HepG2 (cell line): Measurements from ENCODE around the gene NSD2. TPM values are rescaled to one million over a fixed set of nuclear protein-coding genes. Genes with fewer than 3 reads are reported as not detected.

Experiments used
- DR1 ChIP-seq: sonication (generic); formaldehyde crosslinking; IDR thresholded peaks from 2 replicates; pipeline ENCODE4 v1.8.0; 2021; ENCODE audit warnings: mild to moderate bottlenecking, missing genetic modification reagents, inconsistent platforms
- HMG20A ChIP-seq: IDR thresholded peaks from 2 replicates; pipeline ENCODE4 v1.6.1; 2016; ENCODE audit warnings: borderline replicate concordance
- MEIS2 ChIP-seq: sonication (generic); formaldehyde crosslinking; IDR thresholded peaks from 2 replicates; pipeline ENCODE4 v1.9.0; 2021; ENCODE audit warnings: mild to moderate bottlenecking, missing genetic modification reagents
- PHF20 ChIP-seq: sonication (generic); formaldehyde crosslinking; IDR thresholded peaks from 2 replicates; pipeline ENCODE4 v1.5.0; 2020; ENCODE audit warnings: mild to moderate bottlenecking, missing genetic modification reagents
- PITX1 ChIP-seq: sonication (generic); formaldehyde crosslinking; IDR thresholded peaks from 2 replicates; pipeline ENCODE4 v1.5.1; 2020; ENCODE audit warnings: mild to moderate bottlenecking, missing genetic modification reagents
- ZNF224 ChIP-seq: sonication (generic); formaldehyde crosslinking; IDR thresholded peaks from 2 replicates; pipeline ENCODE4 v1.5.0; 2020; ENCODE audit warnings: mild to moderate bottlenecking, missing genetic modification reagents
- ZNF296 ChIP-seq: sonication (generic); formaldehyde crosslinking; conservative IDR thresholded peaks from 2 replicates; pipeline ENCODE4 v1.5.0; 2020; ENCODE audit warnings: mild to moderate bottlenecking, missing genetic modification reagents
- ZNF839 ChIP-seq: sonication (generic); formaldehyde crosslinking; IDR thresholded peaks from 2 replicates; pipeline ENCODE4 v1.4.0; 2020; ENCODE audit warnings: missing genetic modification reagents, mild to moderate bottlenecking, borderline replicate concordance
- polyA plus RNA-seq, 8 experiments: library from polyadenylated mRNA; depleted of rRNA in 3 of 8; stranded (reverse) in 7 of 8; unstranded in 1 of 8; fragments of >200 nt; fragmentation: Illumina TruSeq in 4 of 8; extraction: Trizol in 4 of 8; gene quantifications; 2 replicates each; pipeline versions ENCODE4 v1.2.1 to v1.2.3, GENCODE V29; 2011 to 2016; ENCODE audit warnings: low read depth in 4 of 8, missing spikeins in 1 of 8, mixed read lengths in 1 of 8; ENCODE audit not compliant: insufficient read depth in 1 of 8
- total RNA-seq, 5 experiments: library from RNA; depleted of rRNA; stranded (reverse); fragments of >200 nt; fragmentation: Illumina TruSeq; extraction: Trizol; gene quantifications; 2 replicates each; pipeline ENCODE4 v1.2.3, GENCODE V29; 2016; ENCODE audit warnings: low read depth in 1 of 5
- TF ChIP-seq, protein P1 (sequence below): sonication (generic); formaldehyde crosslinking; IDR thresholded peaks from 2 replicates; pipeline ENCODE4 v1.5.1; 2020; ENCODE audit warnings: mild to moderate bottlenecking, missing genetic modification reagents
- TF ChIP-seq, protein P2 (sequence below): sonication (generic); formaldehyde crosslinking; IDR thresholded peaks from 2 replicates; pipeline ENCODE4 v1.4.0; 2020; ENCODE audit warnings: missing genetic modification reagents
- TF ChIP-seq, protein P3 (sequence below): sonication (generic); formaldehyde crosslinking; IDR thresholded peaks from 2 replicates; pipeline ENCODE4 v1.5.1; 2020; ENCODE audit warnings: mild to moderate bottlenecking, moderate library complexity, missing genetic modification reagents
- TF ChIP-seq, protein P4 (sequence below): sonication (generic); formaldehyde crosslinking; conservative IDR thresholded peaks from 2 replicates; pipeline ENCODE4 v1.4.0; 2020; ENCODE audit warnings: missing genetic modification reagents
- TF ChIP-seq, protein P5 (sequence below): sonication (generic); formaldehyde crosslinking; IDR thresholded peaks from 2 replicates; pipeline ENCODE4 v1.8.1; 2023; ENCODE audit warnings: mild to moderate bottlenecking, moderate library complexity, missing genetic modification reagents
- TF ChIP-seq, protein P6 (sequence below): IDR thresholded peaks from 2 replicates; pipeline ENCODE4 v1.6.1; 2018; ENCODE audit warnings: missing genetic modification reagents
- TF ChIP-seq, protein P7 (sequence below): sonication (generic); formaldehyde crosslinking; IDR thresholded peaks from 2 replicates; pipeline ENCODE4 v1.8.1; 2023; ENCODE audit warnings: mild to moderate bottlenecking, missing genetic modification reagents

Gene NSD2
- total and polyA plus RNA-seq, 2 of the 13 experiments (the other 11 are each of a cell fraction or from before 2014, with no cell fraction given), result 22.0 to 65.9 TPM

GRCh38 chr4:1864076-1865008 is 6.9 kb upstream of the NSD2 start (continued):
- TF ChIP-seq, protein P1, sequence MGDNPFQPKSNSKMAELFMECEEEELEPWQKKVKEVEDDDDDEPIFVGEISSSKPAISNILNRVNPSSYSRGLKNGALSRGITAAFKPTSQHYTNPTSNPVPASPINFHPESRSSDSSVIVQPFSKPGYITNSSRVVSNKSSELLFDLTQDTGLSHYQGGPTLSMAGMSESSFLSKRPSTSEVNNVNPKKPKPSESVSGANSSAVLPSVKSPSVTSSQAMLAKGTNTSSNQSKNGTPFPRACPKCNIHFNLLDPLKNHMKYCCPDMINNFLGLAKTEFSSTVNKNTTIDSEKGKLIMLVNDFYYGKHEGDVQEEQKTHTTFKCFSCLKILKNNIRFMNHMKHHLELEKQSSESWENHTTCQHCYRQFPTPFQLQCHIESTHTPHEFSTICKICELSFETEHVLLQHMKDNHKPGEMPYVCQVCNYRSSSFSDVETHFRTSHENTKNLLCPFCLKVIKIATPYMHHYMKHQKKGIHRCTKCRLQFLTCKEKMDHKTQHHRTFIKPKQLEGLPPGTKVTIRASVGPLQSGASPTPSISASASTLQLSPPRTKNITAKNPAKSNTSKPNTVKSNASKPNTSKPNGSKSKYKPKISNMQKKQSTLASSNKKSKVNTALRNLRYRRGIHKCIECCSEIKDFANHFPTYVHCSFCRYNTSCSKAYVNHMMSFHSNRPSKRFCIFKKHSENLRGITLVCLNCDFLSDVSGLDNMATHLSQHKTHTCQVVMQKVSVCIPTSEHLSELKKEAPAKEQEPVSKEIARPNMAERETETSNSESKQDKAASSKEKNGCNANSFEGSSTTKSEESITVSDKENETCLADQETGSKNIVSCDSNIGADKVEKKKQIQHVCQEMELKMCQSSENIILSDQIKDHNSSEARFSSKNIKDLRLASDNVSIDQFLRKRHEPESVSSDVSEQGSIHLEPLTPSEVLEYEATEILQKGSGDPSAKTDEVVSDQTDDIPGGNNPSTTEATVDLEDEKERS (CRISPR knock-in tag), result no peak
- no peak for TF ChIP-seq ZNF839 (CRISPR knock-in tag)
- peak; percentile 61; the same call in 1 of the 2 replicates for TF ChIP-seq PITX1
- TF ChIP-seq, protein P2, sequence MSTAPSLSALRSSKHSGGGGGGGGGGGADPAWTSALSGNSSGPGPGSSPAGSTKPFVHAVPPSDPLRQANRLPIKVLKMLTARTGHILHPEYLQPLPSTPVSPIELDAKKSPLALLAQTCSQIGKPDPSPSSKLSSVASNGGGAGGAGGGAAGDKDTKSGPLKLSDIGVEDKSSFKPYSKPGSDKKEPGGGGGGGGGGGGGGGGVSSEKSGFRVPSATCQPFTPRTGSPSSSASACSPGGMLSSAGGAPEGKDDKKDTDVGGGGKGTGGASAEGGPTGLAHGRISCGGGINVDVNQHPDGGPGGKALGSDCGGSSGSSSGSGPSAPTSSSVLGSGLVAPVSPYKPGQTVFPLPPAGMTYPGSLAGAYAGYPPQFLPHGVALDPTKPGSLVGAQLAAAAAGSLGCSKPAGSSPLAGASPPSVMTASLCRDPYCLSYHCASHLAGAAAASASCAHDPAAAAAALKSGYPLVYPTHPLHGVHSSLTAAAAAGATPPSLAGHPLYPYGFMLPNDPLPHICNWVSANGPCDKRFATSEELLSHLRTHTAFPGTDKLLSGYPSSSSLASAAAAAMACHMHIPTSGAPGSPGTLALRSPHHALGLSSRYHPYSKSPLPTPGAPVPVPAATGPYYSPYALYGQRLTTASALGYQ (CRISPR knock-in tag), result peak; percentile 29; the same call in 1 of the 2 replicates
- TF ChIP-seq ZNF224 (CRISPR knock-in tag), result no peak
- no peak for TF ChIP-seq HMG20A (CRISPR knock-in tag)
- TF ChIP-seq, protein P3, sequence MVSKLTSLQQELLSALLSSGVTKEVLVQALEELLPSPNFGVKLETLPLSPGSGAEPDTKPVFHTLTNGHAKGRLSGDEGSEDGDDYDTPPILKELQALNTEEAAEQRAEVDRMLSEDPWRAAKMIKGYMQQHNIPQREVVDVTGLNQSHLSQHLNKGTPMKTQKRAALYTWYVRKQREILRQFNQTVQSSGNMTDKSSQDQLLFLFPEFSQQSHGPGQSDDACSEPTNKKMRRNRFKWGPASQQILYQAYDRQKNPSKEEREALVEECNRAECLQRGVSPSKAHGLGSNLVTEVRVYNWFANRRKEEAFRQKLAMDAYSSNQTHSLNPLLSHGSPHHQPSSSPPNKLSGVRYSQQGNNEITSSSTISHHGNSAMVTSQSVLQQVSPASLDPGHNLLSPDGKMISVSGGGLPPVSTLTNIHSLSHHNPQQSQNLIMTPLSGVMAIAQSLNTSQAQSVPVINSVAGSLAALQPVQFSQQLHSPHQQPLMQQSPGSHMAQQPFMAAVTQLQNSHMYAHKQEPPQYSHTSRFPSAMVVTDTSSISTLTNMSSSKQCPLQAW (CRISPR knock-in tag), result no peak; the same call in 1 of the 2 replicates
- TF ChIP-seq, protein P4, sequence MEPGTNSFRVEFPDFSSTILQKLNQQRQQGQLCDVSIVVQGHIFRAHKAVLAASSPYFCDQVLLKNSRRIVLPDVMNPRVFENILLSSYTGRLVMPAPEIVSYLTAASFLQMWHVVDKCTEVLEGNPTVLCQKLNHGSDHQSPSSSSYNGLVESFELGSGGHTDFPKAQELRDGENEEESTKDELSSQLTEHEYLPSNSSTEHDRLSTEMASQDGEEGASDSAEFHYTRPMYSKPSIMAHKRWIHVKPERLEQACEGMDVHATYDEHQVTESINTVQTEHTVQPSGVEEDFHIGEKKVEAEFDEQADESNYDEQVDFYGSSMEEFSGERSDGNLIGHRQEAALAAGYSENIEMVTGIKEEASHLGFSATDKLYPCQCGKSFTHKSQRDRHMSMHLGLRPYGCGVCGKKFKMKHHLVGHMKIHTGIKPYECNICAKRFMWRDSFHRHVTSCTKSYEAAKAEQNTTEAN (CRISPR knock-in tag), result no peak
- TF ChIP-seq DR1, result no peak
- TF ChIP-seq, protein P5, sequence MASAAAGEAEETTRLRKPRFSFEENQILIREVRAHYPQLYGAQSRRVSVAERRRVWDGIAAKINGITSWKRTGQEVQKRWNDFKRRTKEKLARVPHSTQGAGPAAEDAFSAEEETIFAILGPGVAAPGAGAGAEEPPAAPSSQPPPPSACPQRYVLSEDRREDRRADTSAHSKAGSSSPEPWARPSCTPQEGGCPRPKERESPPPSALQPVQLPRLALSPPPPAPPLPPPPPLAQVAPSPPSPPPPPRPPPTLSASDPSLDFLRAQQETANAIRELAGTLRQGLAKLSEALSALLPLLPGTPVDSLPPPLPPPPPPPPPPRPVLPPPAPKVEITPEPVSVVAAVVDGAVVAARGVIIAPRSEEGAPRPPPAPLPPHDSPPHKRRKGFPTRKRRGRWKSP (CRISPR knock-in tag), result 0 out of 2 replicates have a peak, but pooled peaks have one; percentile 5
- TF ChIP-seq PHF20 (CRISPR knock-in tag), result no peak
- no peak for TF ChIP-seq ZNF296 (CRISPR knock-in tag)
- TF ChIP-seq MEIS2 (CRISPR knock-in tag), result no peak
- TF ChIP-seq, protein P6, sequence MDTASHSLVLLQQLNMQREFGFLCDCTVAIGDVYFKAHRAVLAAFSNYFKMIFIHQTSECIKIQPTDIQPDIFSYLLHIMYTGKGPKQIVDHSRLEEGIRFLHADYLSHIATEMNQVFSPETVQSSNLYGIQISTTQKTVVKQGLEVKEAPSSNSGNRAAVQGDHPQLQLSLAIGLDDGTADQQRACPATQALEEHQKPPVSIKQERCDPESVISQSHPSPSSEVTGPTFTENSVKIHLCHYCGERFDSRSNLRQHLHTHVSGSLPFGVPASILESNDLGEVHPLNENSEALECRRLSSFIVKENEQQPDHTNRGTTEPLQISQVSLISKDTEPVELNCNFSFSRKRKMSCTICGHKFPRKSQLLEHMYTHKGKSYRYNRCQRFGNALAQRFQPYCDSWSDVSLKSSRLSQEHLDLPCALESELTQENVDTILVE (CRISPR knock-in tag), result no peak
- TF ChIP-seq, protein P7, sequence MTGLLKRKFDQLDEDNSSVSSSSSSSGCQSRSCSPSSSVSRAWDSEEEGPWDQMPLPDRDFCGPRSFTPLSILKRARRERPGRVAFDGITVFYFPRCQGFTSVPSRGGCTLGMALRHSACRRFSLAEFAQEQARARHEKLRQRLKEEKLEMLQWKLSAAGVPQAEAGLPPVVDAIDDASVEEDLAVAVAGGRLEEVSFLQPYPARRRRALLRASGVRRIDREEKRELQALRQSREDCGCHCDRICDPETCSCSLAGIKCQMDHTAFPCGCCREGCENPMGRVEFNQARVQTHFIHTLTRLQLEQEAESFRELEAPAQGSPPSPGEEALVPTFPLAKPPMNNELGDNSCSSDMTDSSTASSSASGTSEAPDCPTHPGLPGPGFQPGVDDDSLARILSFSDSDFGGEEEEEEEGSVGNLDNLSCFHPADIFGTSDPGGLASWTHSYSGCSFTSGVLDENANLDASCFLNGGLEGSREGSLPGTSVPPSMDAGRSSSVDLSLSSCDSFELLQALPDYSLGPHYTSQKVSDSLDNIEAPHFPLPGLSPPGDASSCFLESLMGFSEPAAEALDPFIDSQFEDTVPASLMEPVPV, result no peak
